Measurements from ENCODE around the gene EPN3.

- TF ChIP-seq POLR2A (IDR thresholded peaks at IDR 0.05) = no peak
- TF ChIP-seq CTCF (IDR thresholded peaks at IDR 0.05) = no peak
These were observed 34.4 kb downstream of the EPN3 start for GRCh38 chr17:50566886-50567285.

Data from lower leg skin (tissue), 3 donors.